Right forelimb (tissue), 1 donor: ENCODE data around the gene RAG2.
"Not testable (repeated sequence)": the region's sequence is repeated elsewhere in the genome, so short reads cannot be mapped to it uniquely, and the experiment has no call there.

ENCODE experiments used
- DNase-seq: peaks from one replicate; pipeline ENCODE4 v3.0.0-alpha.2; 2018

Gene RAG2

GRCh38 chr11:36596880-36597279 is 1.2 kb downstream of the RAG2 start:
- no peak for DNase-seq

DNA sequence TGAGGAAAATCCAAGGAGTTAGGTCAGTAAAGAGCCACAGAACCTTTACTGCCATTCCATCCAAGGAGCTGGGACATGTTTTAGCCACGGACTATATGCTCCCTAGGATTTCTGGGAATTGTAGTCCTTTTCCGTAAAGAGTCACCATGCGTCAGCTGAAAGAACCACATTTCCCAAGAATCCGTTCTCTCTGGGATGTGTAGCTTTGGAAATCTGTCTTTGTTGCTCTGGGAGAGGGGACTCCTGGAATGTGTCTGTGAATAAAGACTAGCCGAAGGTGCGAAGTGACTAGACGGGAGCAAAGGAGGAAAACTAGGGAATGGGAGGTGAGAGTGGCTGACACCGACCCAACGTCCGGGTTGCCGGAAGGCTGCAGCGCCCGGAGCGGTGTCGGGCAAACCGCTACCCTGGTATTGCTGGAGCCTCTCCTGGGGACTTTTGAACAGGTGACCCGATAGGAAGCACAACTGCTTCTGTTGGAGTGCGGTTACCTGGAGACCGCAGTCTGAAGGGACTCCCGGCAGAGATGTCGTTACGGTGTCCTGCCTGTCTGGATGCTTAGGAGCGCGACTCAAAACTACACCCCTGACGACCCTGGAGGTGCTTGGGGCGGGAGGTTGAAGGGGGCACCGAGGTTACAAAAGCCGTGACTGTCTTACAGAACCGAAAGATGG is 3.6 kb downstream of the RAG2 start, which contains the start of gene IFTAP:
Gene IFTAP (plus strand): TSS at position 187 of the 674 bp plus-strand sequence. CDS start 15,602 bp downstream, outside the sequence.
- peak; percentile 76 for DNase-seq

- no peak for DNase-seq
Measured at GRCh38 chr11:36591433-36591832, 6.6 kb downstream of the RAG2 start.

GRCh38 chr11:36590513-36590912 is 7.5 kb downstream of the RAG2 start:
- no peak for DNase-seq

GRCh38 chr11:36588099-36588498 is 9.9 kb downstream of the RAG2 start:
- no peak for DNase-seq

- no peak for DNase-seq
Measured at GRCh38 chr11:36586543-36586942, 11.5 kb downstream of the RAG2 start.

DNA sequence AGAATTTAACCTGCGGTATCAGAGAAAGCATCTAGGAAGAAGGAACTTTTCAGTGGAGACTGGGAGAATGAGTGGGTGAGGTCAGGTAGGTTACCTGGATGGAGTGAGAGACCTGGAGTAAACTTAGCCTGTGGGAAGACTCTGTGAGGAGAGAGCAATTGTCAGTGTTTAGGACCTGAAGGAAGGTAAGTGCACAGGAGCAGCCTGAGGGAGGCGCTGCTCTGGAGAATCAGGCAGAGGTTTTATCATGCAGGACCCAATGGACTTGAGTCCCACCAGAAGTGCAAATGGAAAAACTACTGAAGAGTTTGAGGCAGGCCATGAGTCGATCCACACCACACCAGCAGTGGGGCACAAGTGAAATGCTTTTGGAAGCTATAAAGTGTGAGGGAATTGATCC is 14.4 kb downstream of the RAG2 start:
- DNase-seq: no peak

DNA sequence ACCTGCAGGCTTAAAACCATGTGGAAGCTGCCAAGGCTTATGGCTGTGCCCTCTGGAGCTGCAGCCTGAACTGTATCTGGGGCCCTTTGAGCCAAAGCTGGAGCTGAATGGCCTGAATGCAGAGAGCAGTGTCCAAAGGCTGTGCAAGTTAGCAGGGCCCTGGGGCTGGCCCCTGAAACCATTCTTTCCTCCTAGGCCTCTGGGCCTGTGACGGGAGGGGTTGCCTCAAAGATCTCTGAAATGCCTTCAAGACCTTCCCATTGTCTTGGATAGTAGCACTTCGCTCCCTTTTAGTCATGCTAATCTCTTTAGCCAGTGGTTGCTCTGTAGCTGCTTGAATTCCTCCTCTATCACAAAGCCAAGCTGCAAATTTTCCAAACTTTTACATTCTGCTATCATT is 16.5 kb downstream of the RAG2 start:
- DNase-seq: no peak

DNA sequence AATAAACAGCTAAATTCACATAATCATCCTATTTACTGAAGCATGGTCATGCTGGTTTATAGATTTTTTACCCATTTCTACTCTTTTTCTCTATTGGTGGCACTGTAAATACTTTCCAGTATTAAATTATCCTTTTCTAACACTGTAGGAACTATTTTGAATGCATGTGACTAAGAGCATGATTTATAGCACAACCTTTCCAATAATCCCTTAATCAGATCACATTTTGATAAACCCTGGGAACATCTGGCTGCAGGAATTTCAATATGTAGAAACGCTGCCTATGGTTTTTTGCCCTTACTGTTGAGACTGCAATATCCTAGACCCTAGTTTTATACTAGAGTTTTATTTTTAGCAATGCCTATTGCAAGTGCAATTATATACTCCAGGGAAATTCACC is 19.6 kb downstream of the RAG2 start:
- DNase-seq: no peak

- DNase-seq: no peak
Measured at GRCh38 chr11:36577859-36578258, 20.2 kb downstream of the RAG2 start.

GRCh38 chr11:36577373-36577772 is 20.7 kb downstream of the RAG2 start:
- no peak for DNase-seq

- no peak for DNase-seq
Measured at GRCh38 chr11:36574486-36574885, 23.6 kb downstream of the RAG2 start.

DNA sequence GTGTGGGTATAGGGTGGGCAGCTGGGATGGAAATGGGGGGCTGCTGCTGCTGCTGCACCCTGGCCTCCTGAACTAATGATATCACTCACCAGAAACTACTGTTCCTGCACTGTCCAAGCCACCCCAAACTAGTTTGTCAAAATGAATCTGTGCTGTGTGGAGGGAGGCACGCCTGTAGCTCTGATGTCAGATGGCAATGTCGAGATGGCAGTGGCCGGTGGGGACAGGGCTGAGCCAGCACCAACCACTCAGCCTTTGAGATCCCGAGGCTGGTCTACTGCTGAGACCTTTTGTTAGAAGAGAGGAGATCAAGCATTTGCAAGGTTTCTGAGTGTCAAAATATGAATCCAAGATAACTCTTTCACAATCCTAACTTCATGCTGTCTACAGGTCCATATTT is 28.9 kb downstream of the RAG2 start:
- no peak for DNase-seq

- DNase-seq: no peak
Measured at GRCh38 chr11:36567694-36568093, 30.3 kb downstream of the RAG2 start, which contains the start of gene RAG1. Gene RAG1 (plus strand): TSS chr11:36568007. CDS start chr11:36573305, 5,298 bp downstream.

DNA sequence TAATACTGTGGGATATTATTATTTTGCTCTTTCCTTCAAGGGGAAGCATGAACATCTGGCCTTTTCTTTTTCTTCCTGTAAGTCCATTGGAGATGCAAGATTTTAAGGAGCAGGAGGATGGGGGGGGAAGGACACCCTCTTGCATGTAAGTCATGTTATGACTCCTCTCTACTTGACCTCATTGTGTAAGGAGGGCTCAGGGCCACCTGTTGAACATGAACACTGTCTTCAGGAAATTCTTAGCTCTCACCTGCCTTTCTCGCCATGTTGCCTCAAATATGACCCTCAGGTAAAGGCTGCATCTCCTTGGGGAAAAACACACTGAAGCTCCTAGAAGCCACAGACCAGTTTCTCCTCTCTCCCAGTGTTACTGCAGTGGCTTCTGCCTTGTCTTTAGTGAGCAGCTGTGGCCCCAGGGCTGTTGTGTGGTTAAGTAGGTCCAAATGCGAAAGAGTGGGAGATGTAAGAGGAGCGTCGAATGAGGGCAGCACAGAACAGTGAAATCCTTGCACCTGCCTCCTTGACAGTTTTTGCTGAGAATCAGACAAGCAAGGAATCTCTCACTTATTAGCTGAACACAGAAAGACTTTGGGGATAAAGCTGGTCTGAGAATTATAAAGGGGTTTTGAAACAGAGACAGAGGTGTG is 31.5 kb downstream of the RAG2 start:
- DNase-seq: no peak

DNA sequence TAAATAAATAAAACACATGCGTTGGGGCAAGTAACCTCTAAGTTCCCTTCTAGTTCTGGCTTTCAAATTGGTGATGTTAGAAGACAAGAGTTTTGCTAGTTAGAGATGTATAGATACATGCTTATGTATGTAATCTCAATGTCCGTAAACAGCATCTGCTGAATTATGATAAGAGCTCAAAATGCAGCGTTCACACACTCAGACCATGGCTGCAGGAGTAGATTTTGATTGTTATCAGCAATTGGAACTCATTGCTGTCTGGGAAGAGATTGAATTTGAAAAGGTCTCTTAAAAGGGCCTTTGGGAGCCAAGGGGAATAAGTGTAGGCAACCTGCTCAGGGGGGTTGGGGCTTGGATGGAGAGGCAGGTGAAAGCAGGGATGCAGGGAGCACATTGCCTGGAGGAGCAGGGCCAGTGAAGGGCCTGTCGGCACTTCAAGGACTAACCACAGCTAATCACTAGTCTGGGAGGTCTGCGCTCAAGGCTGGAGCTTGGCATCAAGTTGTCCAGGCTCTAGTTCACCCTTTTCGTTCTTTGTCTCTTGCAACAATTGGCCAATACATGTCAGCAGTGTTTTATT is 32.9 kb downstream of the RAG2 start:
- DNase-seq: no peak

DNA sequence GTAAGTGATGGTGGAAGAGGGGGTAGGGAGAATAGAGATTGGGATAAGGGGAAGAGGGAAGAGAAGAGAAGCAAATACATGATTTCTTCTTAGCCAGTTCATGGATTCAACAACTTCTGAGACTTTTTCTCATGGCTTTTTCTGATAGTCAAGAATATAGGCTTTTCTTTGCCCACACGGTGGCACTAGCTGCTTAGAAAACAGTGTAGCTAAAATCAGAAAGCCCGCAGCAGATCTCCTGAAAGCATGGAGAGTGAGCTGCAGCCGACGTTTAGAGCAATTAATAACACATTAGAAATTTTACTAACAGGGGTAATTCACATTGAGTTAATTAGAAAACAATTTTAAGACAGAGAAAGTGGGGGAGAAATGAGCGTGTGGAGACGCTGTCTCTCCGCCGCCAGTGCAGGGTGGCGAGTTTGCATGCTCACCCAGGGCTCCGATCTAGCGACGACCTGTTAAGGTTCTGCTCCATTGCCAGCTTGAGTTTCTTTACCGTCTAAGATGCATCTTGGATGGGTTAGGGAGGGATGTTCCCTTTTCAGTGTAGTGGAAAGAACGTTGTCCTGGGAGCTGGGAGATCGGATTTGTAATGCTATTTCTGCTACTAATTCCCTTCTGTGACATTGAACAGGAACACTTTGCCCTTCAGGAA is 33.5 kb downstream of the RAG2 start:
- peak; percentile 77 for DNase-seq

DNA sequence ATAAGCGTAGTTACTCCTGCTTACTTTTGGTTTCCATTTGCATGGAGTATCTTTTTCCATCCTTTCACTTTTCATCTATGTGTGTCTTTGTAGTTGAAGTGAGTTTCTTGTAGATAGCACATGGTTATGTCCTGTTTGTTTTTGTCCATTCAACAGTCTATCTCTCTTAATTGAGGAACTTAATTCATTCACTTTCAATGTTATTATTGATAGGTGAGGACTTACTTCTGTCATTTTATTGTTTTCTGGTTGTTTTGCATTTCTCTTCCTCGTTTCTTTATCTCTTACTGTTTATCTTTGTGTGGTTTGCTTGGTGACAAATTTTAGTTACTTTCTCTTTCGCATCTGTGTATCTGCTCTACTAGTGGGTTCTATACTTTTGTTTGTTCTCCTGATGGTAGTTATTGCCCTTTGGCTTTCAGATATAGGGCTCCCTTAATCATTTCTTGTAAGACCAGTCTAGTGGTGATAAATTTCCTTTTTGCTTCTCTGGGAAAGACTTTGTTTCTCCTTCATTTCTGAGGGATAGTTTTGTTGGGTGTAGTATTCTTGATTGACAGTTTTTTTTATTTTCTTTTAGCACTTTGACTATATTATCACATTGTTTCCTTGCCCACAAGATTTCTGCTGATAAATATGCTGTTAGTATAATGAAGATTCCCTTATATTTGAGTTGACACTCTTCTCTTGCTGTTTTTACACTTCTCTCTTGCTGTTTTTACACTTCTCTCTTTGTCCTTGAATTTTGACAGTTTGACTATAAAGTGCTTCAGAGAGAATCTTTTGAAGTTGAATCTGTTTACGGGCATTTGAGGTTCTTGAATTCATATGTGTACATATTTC is 39.2 kb downstream of the RAG2 start:
- DNase-seq: no peak

DNA sequence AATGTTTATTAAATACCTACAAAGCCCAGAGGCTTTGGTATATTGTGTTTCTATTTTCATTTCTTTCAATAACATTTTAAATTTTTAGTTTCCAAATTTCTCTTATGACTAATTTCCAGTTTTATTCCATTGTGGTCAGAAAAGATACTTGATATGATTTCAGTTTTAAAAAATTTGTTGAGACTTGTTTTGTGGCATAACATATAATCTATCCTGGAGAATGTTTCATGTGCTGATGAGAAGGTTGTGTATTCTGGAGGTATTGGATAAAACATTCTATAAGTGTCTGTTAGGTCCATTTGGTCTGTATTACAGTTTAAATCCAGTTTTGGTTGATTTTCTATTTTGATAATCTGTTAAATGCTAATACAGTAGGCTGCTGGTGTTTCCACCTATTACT is 40.0 kb downstream of the RAG2 start:
- DNase-seq: no peak

DNA sequence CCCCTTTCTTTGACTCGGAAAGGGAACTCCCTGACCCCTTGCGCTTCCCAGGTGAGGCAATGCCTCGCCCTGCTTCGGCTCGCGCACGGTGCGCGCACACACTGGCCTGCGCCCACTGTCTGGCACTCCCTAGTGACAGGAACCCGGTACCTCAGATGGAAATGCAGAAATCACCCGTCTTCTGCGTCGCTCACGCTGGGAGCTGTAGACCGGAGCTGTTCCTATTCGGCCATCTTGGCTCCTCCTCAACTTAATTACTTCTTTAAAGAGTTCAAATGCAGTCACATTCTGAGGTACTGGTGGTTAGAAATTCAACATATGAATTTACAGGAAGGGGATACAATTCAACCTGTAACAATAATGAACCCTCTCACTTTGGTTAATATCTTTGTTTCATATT is 40.6 kb downstream of the RAG2 start:
- not testable (repeated sequence) for DNase-seq

GRCh38 chr11:36550385-36551115 is 47.5 kb downstream of the RAG2 start:
- DNase-seq: no peak
